ENCODE data around the gene BIN1.
"Not testable (repeated sequence)": the region's sequence is repeated elsewhere in the genome, so short reads cannot be mapped to it uniquely, and the experiment has no call there.

DNA sequence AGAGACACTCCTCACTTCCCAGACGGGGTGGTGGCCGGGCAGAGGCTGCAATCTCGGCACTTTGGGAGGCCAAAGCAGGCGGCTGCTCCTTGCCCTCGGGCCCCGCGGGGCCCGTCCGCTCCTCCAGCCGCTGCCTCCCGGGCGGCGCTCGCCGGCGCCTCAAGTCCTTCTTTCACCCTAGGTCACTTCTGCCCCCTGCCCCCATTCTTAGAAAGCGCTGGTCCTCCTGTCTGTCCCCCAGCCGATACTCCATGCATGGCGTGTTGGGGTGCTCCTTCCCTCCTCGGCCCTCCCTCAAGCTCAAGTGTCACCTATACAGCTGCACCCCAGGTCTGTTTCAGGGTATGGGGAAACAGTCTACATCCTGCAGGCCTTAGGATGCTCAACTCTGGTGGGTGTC, 13.5 kb upstream of the BIN1 start:
- not testable (repeated sequence) for TF ChIP-seq CTCF (conservative IDR thresholded peaks at IDR 0.05); EZH2 (IDR thresholded peaks at IDR 0.05; ENCODE audit: low read depth)

All from PC-9 (cell line).